ENCODE measurements around the gene WDR73.

DNA sequence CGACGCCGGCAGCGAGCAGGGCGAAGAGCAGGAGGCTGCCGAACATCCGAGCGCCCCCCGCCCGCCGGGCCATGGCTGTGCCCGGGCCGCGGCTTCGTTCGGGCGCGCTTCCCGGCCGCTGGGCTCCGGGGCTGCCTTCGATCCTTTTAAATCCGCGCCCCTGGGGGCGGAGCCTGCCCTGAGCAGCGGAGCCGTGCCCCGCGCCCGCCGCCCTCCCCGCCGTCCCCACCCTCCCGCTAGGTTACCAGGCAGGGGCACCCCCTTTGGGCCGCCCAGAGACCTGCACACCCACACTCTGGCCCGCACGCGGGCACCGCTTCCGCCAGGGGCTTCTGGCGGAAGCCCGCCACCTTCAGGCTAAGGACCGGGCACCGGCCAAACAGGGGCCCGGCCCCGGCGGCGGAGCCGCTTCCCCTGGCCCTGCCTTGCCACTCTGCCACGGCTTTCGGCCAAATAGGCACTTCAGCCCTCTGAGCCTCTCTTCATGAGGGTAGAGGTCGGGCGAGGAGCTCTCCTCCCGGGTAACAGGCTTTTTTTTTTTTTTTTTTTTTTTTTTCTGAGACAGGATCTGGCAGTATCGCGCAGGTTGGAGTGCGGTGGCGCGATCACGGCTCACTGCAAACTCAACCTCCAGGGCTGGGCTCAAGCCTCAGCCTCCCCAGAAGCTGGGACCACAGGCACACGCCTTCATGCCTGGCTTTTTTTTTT is 4.2 kb upstream of the WDR73 start, which contains the start of gene NMB:
- TF ChIP-seq FOXM1 (IDR thresholded peaks at IDR 0.05; ENCODE audit: low read depth) = no peak
- no peak for TF ChIP-seq TCF12 (IDR thresholded peaks at IDR 0.05)
- TF ChIP-seq EP300 (IDR thresholded peaks at IDR 0.05; ENCODE audit: borderline replicate concordance in 1 of 2, low read depth in 1 of 2, low read length in 1 of 2) = no peak
- TF ChIP-seq FOSL2 (IDR thresholded peaks at IDR 0.05; ENCODE audit: borderline replicate concordance, low read depth) = no peak
- TF ChIP-seq, protein P1, sequence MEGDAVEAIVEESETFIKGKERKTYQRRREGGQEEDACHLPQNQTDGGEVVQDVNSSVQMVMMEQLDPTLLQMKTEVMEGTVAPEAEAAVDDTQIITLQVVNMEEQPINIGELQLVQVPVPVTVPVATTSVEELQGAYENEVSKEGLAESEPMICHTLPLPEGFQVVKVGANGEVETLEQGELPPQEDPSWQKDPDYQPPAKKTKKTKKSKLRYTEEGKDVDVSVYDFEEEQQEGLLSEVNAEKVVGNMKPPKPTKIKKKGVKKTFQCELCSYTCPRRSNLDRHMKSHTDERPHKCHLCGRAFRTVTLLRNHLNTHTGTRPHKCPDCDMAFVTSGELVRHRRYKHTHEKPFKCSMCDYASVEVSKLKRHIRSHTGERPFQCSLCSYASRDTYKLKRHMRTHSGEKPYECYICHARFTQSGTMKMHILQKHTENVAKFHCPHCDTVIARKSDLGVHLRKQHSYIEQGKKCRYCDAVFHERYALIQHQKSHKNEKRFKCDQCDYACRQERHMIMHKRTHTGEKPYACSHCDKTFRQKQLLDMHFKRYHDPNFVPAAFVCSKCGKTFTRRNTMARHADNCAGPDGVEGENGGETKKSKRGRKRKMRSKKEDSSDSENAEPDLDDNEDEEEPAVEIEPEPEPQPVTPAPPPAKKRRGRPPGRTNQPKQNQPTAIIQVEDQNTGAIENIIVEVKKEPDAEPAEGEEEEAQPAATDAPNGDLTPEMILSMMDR (IDR thresholded peaks at IDR 0.05) = peak; percentile 70
- TF ChIP-seq SIN3A (IDR thresholded peaks at IDR 0.05; ENCODE audit: borderline replicate concordance, low read depth, low read length) = peak; percentile 7; the same call in 1 of the 2 replicates
- TF ChIP-seq, protein P2, sequence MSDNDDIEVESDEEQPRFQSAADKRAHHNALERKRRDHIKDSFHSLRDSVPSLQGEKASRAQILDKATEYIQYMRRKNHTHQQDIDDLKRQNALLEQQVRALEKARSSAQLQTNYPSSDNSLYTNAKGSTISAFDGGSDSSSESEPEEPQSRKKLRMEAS (IDR thresholded peaks at IDR 0.05; ENCODE audit: low read depth) = peak; percentile 52; the same call in 1 of the 2 replicates

Measured in SK-N-SH (cell line).